K562 (cell line): Measurements from ENCODE around the gene RNLS.

Experiments used
- BHLHE40 ChIP-seq: IDR thresholded peaks from 2 replicates; pipeline ENCODE4 v1.6.1; 2011; ENCODE audit warnings: low read length, improper control_type of control experiment
- CTCF ChIP-seq, 3 experiments: IDR thresholded peaks in 2 of 3; conservative IDR thresholded peaks in 1 of 3; 2 replicates each; pipeline ENCODE4 v1.5.1; 2011 to 2012; ENCODE audit warnings: low read length in 3 of 3, mild to moderate bottlenecking in 3 of 3, control low read depth in 2 of 3, improper control_type of control experiment in 1 of 3, inconsistent platforms in 1 of 3, low read depth in 1 of 3, mixed read lengths in 1 of 3, moderate library complexity in 1 of 3; ENCODE audit not compliant: insufficient read depth in 2 of 3
- ETV1 ChIP-seq: fragments of 450-650 bp; conservative IDR thresholded peaks from 2 replicates; pipeline ENCODE4 v1.6.1; 2016; ENCODE audit warnings: missing genetic modification characterization, control low read depth, low read depth, missing compliant biosample characterization
- HCFC1 ChIP-seq: IDR thresholded peaks from 2 replicates; pipeline ENCODE4 v1.6.1; 2012; ENCODE audit warnings: low read depth, low read length, improper control_type of control experiment
- HIVEP1 ChIP-seq: fragments of 250-450 bp; sonication (Bioruptor Pico); IDR thresholded peaks from 2 replicates; pipeline ENCODE4 v1.4.0; 2020; ENCODE audit warnings: mild to moderate bottlenecking
- PHF8 ChIP-seq: fragments of 200-600 bp; sonication (generic); IDR thresholded peaks from 2 replicates; pipeline ENCODE4 v1.6.1; 2012; ENCODE audit warnings: mixed run types, mild to moderate bottlenecking, inconsistent platforms, low read length, moderate library complexity, borderline replicate concordance
- POLR2A ChIP-seq: fragments of 450-650 bp; conservative IDR thresholded peaks from 2 replicates; pipeline ENCODE4 v1.6.1; 2016
- POLR2AphosphoS5 ChIP-seq: IDR thresholded peaks from 2 replicates; pipeline ENCODE4 v1.6.1; 2011; ENCODE audit warnings: mild to moderate bottlenecking, low read depth, low read length, moderate library complexity; ENCODE audit not compliant: control insufficient read depth, insufficient read depth
- SAFB2 ChIP-seq: fragments of 200-400 bp; formaldehyde crosslinking; IDR thresholded peaks from 2 replicates; pipeline ENCODE4 v1.6.1; 2018; ENCODE audit warnings: borderline replicate concordance, low read length, low read depth, moderate library complexity; ENCODE audit not compliant: severe bottlenecking
- TARDBP ChIP-seq: fragments of 450-650 bp; IDR thresholded peaks from 2 replicates; pipeline ENCODE4 v1.6.1; 2016
- ZBTB1 ChIP-seq: sonication (generic); formaldehyde crosslinking; IDR thresholded peaks from 2 replicates; pipeline ENCODE4 v1.8.1; 2023; ENCODE audit warnings: missing genetic modification reagents, low read depth, mild to moderate bottlenecking, borderline replicate concordance
- ZNF551 ChIP-seq: fragments of 250-450 bp; sonication (Bioruptor Pico); IDR thresholded peaks from 2 replicates; pipeline ENCODE4 v1.5.0; 2021; ENCODE audit warnings: mild to moderate bottlenecking, moderate library complexity
- TF ChIP-seq, protein P1 (sequence below): IDR thresholded peaks from 3 replicates; pipeline ENCODE4 v1.6.1; 2011; ENCODE audit warnings: borderline replicate concordance, mild to moderate bottlenecking; ENCODE audit not compliant: insufficient read length, insufficient read depth

DNA sequence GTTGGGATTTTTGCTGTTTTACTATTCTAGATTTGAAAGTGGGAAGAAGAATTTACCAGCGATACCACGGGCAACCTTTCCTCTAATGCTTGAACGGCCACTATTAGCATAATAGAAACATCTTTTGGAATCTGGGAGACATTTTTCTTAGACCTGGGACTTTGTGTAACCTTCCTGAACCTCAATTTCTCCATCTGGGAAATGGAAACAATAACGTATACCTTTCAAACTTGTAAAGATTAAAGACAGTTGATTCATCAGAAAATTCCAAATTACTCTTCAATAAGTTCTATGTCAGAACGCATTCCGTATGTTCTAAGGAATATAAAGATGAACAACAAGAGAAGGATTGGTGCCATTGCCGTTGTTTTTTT is 453 bp upstream of the RNLS start:
- TF ChIP-seq ZBTB1 (CRISPR knock-in tag) (no peak), SAFB2 (no peak), TARDBP (no peak), ZNF551 (CRISPR knock-in tag) (no peak), POLR2AphosphoS5 (no peak), ETV1 (tag) (no peak), CTCF (IDR thresholded peaks at IDR 0.05 in 2 of 3, conservative IDR thresholded peaks at IDR 0.05 in 1 of 3; ENCODE audit: insufficient read depth in 2 of 3, low read depth in 1 of 3, low read length in 3 of 3) (no peak), HCFC1 (no peak), BHLHE40 (no peak), POLR2A (no peak), HIVEP1 (CRISPR knock-in tag) (no peak), PHF8 (no peak)
- TF ChIP-seq, protein P1, sequence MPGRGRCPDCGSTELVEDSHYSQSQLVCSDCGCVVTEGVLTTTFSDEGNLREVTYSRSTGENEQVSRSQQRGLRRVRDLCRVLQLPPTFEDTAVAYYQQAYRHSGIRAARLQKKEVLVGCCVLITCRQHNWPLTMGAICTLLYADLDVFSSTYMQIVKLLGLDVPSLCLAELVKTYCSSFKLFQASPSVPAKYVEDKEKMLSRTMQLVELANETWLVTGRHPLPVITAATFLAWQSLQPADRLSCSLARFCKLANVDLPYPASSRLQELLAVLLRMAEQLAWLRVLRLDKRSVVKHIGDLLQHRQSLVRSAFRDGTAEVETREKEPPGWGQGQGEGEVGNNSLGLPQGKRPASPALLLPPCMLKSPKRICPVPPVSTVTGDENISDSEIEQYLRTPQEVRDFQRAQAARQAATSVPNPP = no peak
